K562 (cell line): Measurements from ENCODE around the gene CLIC1. TPM values are rescaled to one million over a fixed set of nuclear protein-coding genes. Genes with fewer than 3 reads are reported as not detected.

Source experiments
- E4F1 ChIP-seq: fragments of 250-450 bp; sonication (Bioruptor Pico); IDR thresholded peaks from 2 replicates; pipeline ENCODE4 v1.5.0; 2021; ENCODE audit warnings: mild to moderate bottlenecking, borderline replicate concordance
- GATAD2A ChIP-seq: fragments of 450-650 bp; IDR thresholded peaks from 2 replicates; pipeline ENCODE4 v1.6.1; 2017
- MITF ChIP-seq: IDR thresholded peaks from 2 replicates; pipeline ENCODE4 v1.6.1; 2014; ENCODE audit warnings: antibody characterized with exemption
- PREB ChIP-seq: sonication (generic); formaldehyde crosslinking; IDR thresholded peaks from 2 replicates; pipeline ENCODE4 v1.8.1; 2023; ENCODE audit warnings: mild to moderate bottlenecking, missing genetic modification reagents
- SUPT5H ChIP-seq: fragments of 450-650 bp; IDR thresholded peaks from 2 replicates; pipeline ENCODE4 v1.6.1; 2016
- TCF7 ChIP-seq: sonication (generic); IDR thresholded peaks from 2 replicates; pipeline ENCODE4 v1.6.1; 2016; ENCODE audit warnings: antibody characterized with exemption, borderline replicate concordance
- TCF7L2 ChIP-seq: fragments of 150-350 bp; IDR thresholded peaks from 2 replicates; pipeline ENCODE4 v1.6.1; 2016; ENCODE audit warnings: low read depth, mild to moderate bottlenecking, low read length, moderate library complexity
- TEAD1 ChIP-seq, 2 experiments: fragments of 450-650 bp in 1 of 2; sonication (generic) in 1 of 2; formaldehyde crosslinking; IDR thresholded peaks; 2 replicates each; pipeline versions ENCODE4 v1.4.0 to v1.8.0; 2020 to 2022; ENCODE audit warnings: mild to moderate bottlenecking in 2 of 2, missing genetic modification reagents in 1 of 2
- THAP12 ChIP-seq: fragments of 250-450 bp; sonication (Bioruptor Pico); IDR thresholded peaks from 2 replicates; pipeline ENCODE4 v1.9.0; 2021; ENCODE audit warnings: mild to moderate bottlenecking, inconsistent platforms
- ZBTB33 ChIP-seq: sonication (generic); formaldehyde crosslinking; IDR thresholded peaks from 2 replicates; pipeline ENCODE4 v1.8.1; 2023; ENCODE audit warnings: mild to moderate bottlenecking, missing genetic modification reagents
- ZFP91 ChIP-seq: sonication (generic); formaldehyde crosslinking; IDR thresholded peaks from 2 replicates; pipeline ENCODE4 v1.8.0; 2022; ENCODE audit warnings: mild to moderate bottlenecking, missing genetic modification reagents
- ZNF143 ChIP-seq: sonication (generic); formaldehyde crosslinking; IDR thresholded peaks from 2 replicates; pipeline ENCODE4 v1.9.0; 2022; ENCODE audit warnings: mild to moderate bottlenecking, missing genetic modification reagents
- ZNF551 ChIP-seq: fragments of 250-450 bp; sonication (Bioruptor Pico); IDR thresholded peaks from 2 replicates; pipeline ENCODE4 v1.5.0; 2021; ENCODE audit warnings: mild to moderate bottlenecking, moderate library complexity
- ZNF79 ChIP-seq: fragments of 250-450 bp; sonication (Bioruptor Pico); IDR thresholded peaks from 2 replicates; pipeline ENCODE4 v1.4.0; 2020; ENCODE audit warnings: low read depth, mild to moderate bottlenecking, moderate library complexity
- polyA plus RNA-seq, 8 experiments: library from polyadenylated mRNA; depleted of rRNA in 4 of 8; stranded (reverse) in 5 of 8; unstranded in 3 of 8; fragments of >200 nt; fragmentation: Nextera tagmentation in 2 of 8; fragmentation: Illumina TruSeq in 1 of 8; extraction: Ambion mirVana in 2 of 8; extraction: Trizol in 1 of 8; gene quantifications; 2 replicates each; pipeline versions ENCODE4 v1.2.1 to v1.2.3, GENCODE V29; 2011 to 2014; ENCODE audit warnings: inconsistent platforms in 1 of 8, missing spikeins in 1 of 8
- total RNA-seq, 7 experiments: library from RNA; depleted of rRNA in 6 of 7; stranded (reverse); fragments of >200 nt in 6 of 7; fragmentation: Illumina TruSeq in 2 of 7; extraction: Trizol in 2 of 7; gene quantifications; 2 replicates each; pipeline versions ENCODE4 v1.2.1 to v1.2.3, GENCODE V29; 2011 to 2021; ENCODE audit warnings: low replicate concordance in 1 of 7

The CLIC1 gene
- total and polyA plus RNA-seq, 9 of the 15 experiments (the other 6 are each of a cell fraction or from before 2014, with no cell fraction given), result 1,267 to 2,419 (median 1,808) TPM

GRCh38 chr6:31727717-31728671, 8.3 kb downstream of the CLIC1 start (continued):
- TF ChIP-seq E4F1 (no peak), MITF (no peak), THAP12 (CRISPR knock-in tag) (no peak), PREB (no peak), ZNF143 (CRISPR knock-in tag) (no peak), GATAD2A (no peak), TCF7 (no peak), SUPT5H (peak; percentile 38; the same call in 1 of the 2 replicates), ZNF551 (CRISPR knock-in tag) (no peak), TEAD1 (CRISPR knock-in tag; IDR thresholded peaks at IDR 0.05) (peak in 1 of 2 experiments; percentile 70; a peak in 2 of 4 replicates), ZFP91 (CRISPR knock-in tag) (peak; percentile 78; the same call in 1 of the 2 replicates), ZNF79 (CRISPR knock-in tag) (0 out of 2 replicates have a peak, but pooled peaks have one; percentile 21), TCF7L2 (no peak), ZBTB33 (no peak)
